GM12874 (cell line): ENCODE data around the gene MBNL1.

Experiments
- TF ChIP-seq, protein P1 (sequence below): IDR thresholded peaks from 2 replicates; pipeline ENCODE4 v1.5.1; 2011; ENCODE audit warnings: low read depth, mild to moderate bottlenecking, control low read depth, low read length, moderate library complexity; ENCODE audit not compliant: insufficient read depth

MBNL1 gene

DNA sequence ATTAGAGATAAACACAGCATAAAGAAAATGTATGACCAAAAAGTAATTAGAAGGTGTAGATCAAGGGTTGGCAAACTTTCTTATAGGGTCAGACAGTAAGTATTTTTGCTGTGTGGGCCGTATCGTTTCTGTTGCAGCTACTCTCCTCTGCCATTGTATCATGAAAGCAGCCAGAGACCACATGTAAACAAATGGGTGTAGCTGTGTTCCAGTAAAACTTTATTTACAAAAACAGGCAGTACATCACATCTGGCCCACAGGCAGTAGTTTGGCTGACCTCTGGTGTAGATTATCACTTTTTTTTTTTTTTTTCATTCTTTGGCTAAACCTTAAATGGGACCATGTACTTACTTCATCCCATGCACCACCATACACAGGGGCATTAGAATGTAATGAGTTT lies 190.8 kb downstream of the MBNL1 start:
- TF ChIP-seq, protein P1, sequence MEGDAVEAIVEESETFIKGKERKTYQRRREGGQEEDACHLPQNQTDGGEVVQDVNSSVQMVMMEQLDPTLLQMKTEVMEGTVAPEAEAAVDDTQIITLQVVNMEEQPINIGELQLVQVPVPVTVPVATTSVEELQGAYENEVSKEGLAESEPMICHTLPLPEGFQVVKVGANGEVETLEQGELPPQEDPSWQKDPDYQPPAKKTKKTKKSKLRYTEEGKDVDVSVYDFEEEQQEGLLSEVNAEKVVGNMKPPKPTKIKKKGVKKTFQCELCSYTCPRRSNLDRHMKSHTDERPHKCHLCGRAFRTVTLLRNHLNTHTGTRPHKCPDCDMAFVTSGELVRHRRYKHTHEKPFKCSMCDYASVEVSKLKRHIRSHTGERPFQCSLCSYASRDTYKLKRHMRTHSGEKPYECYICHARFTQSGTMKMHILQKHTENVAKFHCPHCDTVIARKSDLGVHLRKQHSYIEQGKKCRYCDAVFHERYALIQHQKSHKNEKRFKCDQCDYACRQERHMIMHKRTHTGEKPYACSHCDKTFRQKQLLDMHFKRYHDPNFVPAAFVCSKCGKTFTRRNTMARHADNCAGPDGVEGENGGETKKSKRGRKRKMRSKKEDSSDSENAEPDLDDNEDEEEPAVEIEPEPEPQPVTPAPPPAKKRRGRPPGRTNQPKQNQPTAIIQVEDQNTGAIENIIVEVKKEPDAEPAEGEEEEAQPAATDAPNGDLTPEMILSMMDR = no peak

DNA sequence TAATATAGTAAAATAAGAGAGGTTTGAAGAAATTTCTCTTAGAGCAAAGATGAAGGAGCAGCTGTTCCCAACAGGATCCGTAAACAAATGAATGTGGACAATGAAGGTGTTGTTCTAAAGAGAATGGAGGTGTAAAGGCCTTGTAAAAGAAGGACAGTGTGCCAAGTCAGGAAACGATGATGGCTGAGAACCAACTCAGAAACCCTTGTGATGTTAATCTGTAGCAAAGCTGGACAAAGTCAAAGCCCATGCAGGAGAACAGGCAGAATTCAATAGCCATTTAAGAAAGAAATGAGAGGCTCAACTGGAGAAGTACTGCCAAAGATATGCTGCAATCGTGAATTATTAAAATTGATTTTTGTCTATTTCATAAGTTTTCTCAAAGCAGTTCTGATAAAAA lies 192.2 kb downstream of the MBNL1 start:
- TF ChIP-seq, protein P1 = no peak

DNA sequence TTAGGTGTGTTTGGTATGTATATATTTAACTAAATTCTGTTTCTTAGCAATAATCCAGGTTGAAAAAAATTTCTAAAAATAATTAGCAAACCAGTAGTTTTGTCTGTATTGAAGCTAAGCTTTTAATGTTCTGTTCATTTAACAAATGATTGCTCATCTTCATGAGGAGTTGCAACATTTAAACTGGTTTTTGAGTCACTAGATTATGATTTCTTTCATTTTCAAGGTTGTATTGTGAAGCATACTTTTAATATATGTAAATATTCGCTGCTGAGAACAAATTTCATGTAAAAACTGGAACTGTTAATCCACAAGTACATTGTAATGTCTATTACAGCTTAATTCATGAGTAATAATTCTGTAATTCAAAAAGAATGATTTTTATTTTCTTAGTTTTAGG lies 192.7 kb downstream of the MBNL1 start:
- TF ChIP-seq, protein P1 = no peak

DNA sequence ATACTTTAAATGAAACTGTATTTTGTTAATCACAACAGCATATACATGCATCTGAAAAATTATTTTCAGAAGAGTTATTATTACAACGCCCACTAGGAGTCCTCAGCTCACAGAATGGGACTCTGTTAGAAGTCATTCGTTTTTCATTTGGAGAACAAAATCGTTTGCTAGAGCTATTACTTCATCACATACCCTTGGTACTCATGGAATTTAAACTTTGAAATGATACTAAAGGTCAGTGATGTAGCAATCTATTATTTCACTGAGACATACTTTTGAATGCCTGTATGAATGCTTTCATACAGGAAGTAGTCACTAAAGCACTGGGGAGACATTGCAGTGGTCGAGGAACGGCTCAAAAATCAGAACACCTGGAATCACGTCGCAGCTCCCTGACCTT lies 198.1 kb downstream of the MBNL1 start:
- TF ChIP-seq, protein P1 = no peak; the same call in 1 of the 2 replicates

DNA sequence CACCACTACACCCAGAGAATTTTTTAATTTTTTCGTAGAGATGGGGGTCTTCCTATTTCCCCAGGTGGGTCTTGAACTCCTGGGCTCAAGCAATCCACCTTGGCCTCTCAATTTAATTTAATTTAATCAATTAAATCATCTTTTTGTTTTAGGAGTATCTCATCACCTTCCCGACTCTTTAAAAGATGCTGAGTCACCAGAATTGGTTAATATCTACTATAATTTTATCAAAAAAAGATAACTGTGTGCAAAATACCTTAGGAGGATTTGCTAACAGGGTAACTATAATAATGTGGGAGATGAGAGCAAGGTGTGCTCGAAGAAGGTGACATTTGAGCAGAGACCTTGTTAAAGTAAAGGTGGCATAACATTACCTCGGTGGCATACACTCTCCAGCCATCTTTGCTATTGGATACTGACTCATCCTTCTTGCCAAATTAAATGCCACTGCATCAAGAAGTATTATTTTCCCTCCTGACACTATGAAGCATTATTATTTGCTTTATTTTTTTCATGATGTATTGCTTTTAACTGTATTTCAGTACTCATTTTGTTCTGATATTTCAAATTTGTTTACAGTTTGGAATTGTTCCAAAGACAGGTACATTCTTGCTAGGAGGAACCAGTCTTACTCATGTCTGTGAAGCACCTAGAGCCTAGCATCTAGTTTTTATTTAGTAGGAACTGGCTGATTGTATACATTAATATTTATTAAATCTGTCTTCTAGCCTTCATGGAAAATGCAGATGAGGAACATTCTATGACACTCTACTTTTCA lies 200.7 kb downstream of the MBNL1 start:
- TF ChIP-seq, protein P1 = no peak

DNA sequence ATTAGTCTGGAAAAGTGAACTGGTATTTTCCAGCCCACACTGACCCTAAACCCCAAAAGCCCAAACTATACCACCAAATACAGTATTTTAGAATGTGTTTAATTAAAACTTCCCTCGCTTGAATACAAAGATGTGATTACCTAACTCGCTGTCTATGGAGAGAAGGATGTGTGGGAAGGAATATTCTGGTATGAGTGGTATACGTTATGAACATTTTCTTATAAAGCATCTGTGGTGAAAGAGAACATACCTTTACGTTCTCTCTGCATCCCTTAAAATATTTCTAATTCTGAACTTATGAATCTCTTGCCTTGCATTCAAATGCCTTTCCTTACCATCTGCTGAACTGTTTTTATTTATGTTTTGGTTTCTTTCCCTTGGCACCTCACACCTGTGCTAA lies 201.4 kb downstream of the MBNL1 start:
- TF ChIP-seq, protein P1 = no peak

DNA sequence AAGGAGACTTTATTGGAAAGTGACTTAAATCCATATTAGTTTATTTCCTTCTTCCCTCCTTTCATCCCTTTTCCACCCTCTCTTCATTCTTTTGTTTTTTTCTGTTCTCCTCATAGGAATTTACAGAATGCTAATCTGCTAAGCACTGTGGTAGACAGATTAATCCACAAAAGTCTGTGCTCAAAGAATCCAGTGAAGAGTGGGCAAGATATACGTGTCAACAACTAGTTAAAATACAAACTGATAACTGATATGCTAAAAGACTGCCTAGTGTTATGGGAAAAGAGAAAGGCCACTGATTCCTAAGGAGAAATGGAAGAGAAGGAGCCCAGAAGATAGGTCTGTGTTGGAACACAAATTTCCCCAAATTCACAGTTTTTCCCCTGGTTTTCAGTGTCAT lies 202.2 kb downstream of the MBNL1 start:
- TF ChIP-seq, protein P1 = no peak
